Panc1 (cell line): ENCODE measurements around the gene SLC17A2.

Experiments
- CTCF ChIP-seq: fragments of 450-650 bp; IDR thresholded peaks from 2 replicates; pipeline ENCODE4 v1.5.1; 2017; ENCODE audit warnings: mild to moderate bottlenecking
- TCF7L2 ChIP-seq: IDR thresholded peaks from 2 replicates; pipeline ENCODE4 v1.6.1; 2011; ENCODE audit warnings: mild to moderate bottlenecking, low read depth, low read length, inconsistent platforms

GRCh38 chr6:25892877-25893276 is 37.6 kb downstream of the SLC17A2 start:
- no peak for TF ChIP-seq CTCF
- no peak for TF ChIP-seq TCF7L2
